Panc1 (cell line): Measurements from ENCODE around the gene SH3GL1. TPM values are rescaled to one million over a fixed set of nuclear protein-coding genes. Genes with fewer than 3 reads are reported as not detected.

Experiments
- ATAC-seq: fragments of 200-7000 bp; cut with Tn5 transposase; 2 replicates; pipeline ENCODE4 v1.9.1; 2020; ENCODE audit warnings: mild to moderate bottlenecking, moderate library complexity
- BruUV-seq: library from RNA; stranded (reverse); fragments of 400-500 nt; replicated peaks from 2 replicates; lab custom pipeline; 2021; lab: Mats Ljungman, UMichigan
- CTCF ChIA-PET: fragments of 300-600 bp; sonication (Branson Sonifier 250); formaldehyde crosslinking; loops from one replicate; lab custom pipeline; 2022; ENCODE audit warnings: antibody characterized with exemption; lab: Charles Lee
- POLR2A ChIA-PET: fragments of 300-600 bp; sonication (Branson Sonifier 250); formaldehyde crosslinking; loops from one replicate; lab custom pipeline; 2022; ENCODE audit warnings: antibody characterized with exemption; lab: Charles Lee
- DNase-seq: peaks from one replicate; pipeline ENCODE4 v3.0.0-alpha.2; 2010; ENCODE audit warnings: low read depth, low spot score
- H3K27ac ChIP-seq: 2 replicates; pipeline ENCODE4 v1.5.1; 2011; ENCODE audit warnings: mild to moderate bottlenecking, low read length, inconsistent platforms
- H3K27me3 ChIP-seq: fragments of 200-500 bp; sonication (Bioruptor generic); 2 replicates; pipeline ENCODE4 v1.6.0; 2014; ENCODE audit warnings: low read length, inconsistent platforms; ENCODE audit not compliant: control insufficient read depth, insufficient read depth
- H3K36me3 ChIP-seq: fragments of 200-500 bp; sonication (Bioruptor generic); 2 replicates; pipeline ENCODE4 v1.5.1; 2014; ENCODE audit warnings: inconsistent platforms, mild to moderate bottlenecking, low read length, moderate library complexity; ENCODE audit not compliant: control insufficient read depth, insufficient read depth
- H3K4me1 ChIP-seq: 2 replicates; pipeline ENCODE4 v1.5.1; 2011; ENCODE audit warnings: inconsistent platforms, mild to moderate bottlenecking, low read length, moderate library complexity; ENCODE audit not compliant: control insufficient read depth, insufficient read depth
- H3K4me3 ChIP-seq, 2 experiments: 2 replicates each; pipeline ENCODE4 v1.5.1; 2011 to 2012; ENCODE audit warnings: low read depth in 2 of 2, low read length in 2 of 2, mild to moderate bottlenecking in 2 of 2, inconsistent platforms in 1 of 2, moderate library complexity in 1 of 2
- H3K9me3 ChIP-seq: fragments of 200-500 bp; sonication (Bioruptor generic); 2 replicates; pipeline ENCODE4 v1.5.1; 2014; ENCODE audit warnings: low read depth, mild to moderate bottlenecking, inconsistent platforms, low read length, moderate library complexity; ENCODE audit not compliant: control insufficient read depth, insufficient read depth
- CTCF ChIP-seq: fragments of 450-650 bp; IDR thresholded peaks from 2 replicates; pipeline ENCODE4 v1.5.1; 2017; ENCODE audit warnings: mild to moderate bottlenecking
- POLR2AphosphoS5 ChIP-seq: IDR thresholded peaks from 2 replicates; pipeline ENCODE4 v1.6.1; 2012; ENCODE audit warnings: mild to moderate bottlenecking, low read depth, low read length, moderate library complexity
- SIN3A ChIP-seq: IDR thresholded peaks from 2 replicates; pipeline ENCODE4 v1.6.1; 2012; ENCODE audit warnings: low read depth, mild to moderate bottlenecking, low read length, moderate library complexity, borderline replicate concordance; ENCODE audit not compliant: insufficient read depth
- TCF7L2 ChIP-seq: IDR thresholded peaks from 2 replicates; pipeline ENCODE4 v1.6.1; 2011; ENCODE audit warnings: mild to moderate bottlenecking, low read depth, low read length, inconsistent platforms
- in situ Hi-C: cut with HindIII; loops from 2 replicates; pipeline ENCODE4 v1.10.0; 2016; ENCODE audit warnings: low sequenced_read_pairs, low pct_unique_long_range_greater_than_20kb
- intact Hi-C: fragments of 100-400 bp; cut with micrococcal nuclease; formaldehyde crosslinking; loops from one replicate; pipeline ENCODE4 v1.10.0; 2022; ENCODE audit not compliant: unreplicated experiment
- total RNA-seq: library from RNA; stranded (reverse); gene quantifications from one replicate; pipeline ENCODE4 v1.2.1, GENCODE V29; 2021; ENCODE audit not compliant: unreplicated experiment
- TF ChIP-seq, protein P1 (sequence below), 2 experiments: IDR thresholded peaks; 2 replicates each; pipeline ENCODE4 v1.6.1; 2011 to 2012; ENCODE audit warnings: low read depth in 2 of 2, control low read depth in 1 of 2, low read length in 1 of 2, mild to moderate bottlenecking in 1 of 2, moderate library complexity in 1 of 2; ENCODE audit not compliant: insufficient read depth in 1 of 2

The SH3GL1 gene
- total RNA-seq, 1 experiment from 2014 or later, result 57.1 TPM

- Histone ChIP-seq H3K27me3 (no peaks in the 10 kb centered on the region), H3K4me1 (peaks cover 24% of the 10 kb centered on the region), H3K36me3 (no peaks in the 10 kb centered on the region), H3K4me3 (no peak overlapping the region), H3K27ac (no peak overlapping the region), H3K9me3 (no peaks in the 10 kb centered on the region)
- BruUV-seq, result no TSS peak
- DNase-seq, result no peak
- in situ Hi-C loops (no loop called here), intact Hi-C loops (no loop called here)
- TF ChIP-seq SIN3A, result no peak
- no peak for TF ChIP-seq TCF7L2
- TF ChIP-seq POLR2AphosphoS5, result no peak; the same call in 1 of the 2 replicates
- TF ChIP-seq, protein P1, sequence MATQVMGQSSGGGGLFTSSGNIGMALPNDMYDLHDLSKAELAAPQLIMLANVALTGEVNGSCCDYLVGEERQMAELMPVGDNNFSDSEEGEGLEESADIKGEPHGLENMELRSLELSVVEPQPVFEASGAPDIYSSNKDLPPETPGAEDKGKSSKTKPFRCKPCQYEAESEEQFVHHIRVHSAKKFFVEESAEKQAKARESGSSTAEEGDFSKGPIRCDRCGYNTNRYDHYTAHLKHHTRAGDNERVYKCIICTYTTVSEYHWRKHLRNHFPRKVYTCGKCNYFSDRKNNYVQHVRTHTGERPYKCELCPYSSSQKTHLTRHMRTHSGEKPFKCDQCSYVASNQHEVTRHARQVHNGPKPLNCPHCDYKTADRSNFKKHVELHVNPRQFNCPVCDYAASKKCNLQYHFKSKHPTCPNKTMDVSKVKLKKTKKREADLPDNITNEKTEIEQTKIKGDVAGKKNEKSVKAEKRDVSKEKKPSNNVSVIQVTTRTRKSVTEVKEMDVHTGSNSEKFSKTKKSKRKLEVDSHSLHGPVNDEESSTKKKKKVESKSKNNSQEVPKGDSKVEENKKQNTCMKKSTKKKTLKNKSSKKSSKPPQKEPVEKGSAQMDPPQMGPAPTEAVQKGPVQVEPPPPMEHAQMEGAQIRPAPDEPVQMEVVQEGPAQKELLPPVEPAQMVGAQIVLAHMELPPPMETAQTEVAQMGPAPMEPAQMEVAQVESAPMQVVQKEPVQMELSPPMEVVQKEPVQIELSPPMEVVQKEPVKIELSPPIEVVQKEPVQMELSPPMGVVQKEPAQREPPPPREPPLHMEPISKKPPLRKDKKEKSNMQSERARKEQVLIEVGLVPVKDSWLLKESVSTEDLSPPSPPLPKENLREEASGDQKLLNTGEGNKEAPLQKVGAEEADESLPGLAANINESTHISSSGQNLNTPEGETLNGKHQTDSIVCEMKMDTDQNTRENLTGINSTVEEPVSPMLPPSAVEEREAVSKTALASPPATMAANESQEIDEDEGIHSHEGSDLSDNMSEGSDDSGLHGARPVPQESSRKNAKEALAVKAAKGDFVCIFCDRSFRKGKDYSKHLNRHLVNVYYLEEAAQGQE (IDR thresholded peaks at IDR 0.05; ENCODE audit: insufficient read depth in 1 of 2, low read depth in 2 of 2, low read length in 1 of 2), result no peak
- TF ChIP-seq CTCF, result no peak
- POLR2A ChIA-PET, result interaction anchor here (0.6 kb wide), 1 partner anchor 34 kb away, joined by 7 read pairs; no protein-coding TSS in a partner anchor
- no peak for ATAC-seq
- CTCF ChIA-PET, result interaction anchor here (1.6 kb wide), 1 partner anchor 90 kb away, joined by 4 read pairs; no protein-coding TSS in a partner anchor
Observed at GRCh38 chr19:4357095-4357797, 43.1 kb downstream of the SH3GL1 start.

DNA sequence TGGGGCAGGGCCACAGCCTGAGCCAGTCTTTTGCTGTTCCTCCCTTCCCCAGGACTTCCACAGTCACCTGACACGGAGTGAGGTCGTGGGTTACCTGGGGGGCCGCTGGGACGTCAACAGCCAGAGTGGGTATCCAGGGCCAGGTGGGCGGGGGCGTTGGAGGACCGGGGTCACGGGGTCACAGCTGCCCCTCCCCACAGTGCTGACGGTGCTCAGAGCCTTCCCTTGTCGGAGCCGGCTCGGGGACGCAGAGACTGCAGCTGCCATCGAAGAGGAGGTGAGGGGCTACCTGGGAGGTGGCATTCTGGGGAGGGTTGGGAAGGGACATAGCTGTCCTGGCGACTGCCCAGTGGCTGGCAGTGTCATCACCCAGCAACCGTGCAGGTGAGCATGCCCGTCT, 45.5 kb downstream of the SH3GL1 start:
- in situ Hi-C loops (no loop called here), intact Hi-C loops (no loop called here)
- no peaks in the 10 kb centered on the region for H3K27me3 ChIP-seq
- no peaks in the 10 kb centered on the region for H3K36me3 ChIP-seq
- peaks cover 3% of the 10 kb centered on the region for H3K4me1 ChIP-seq
- DNase-seq (no peak), ATAC-seq (no peak)
- no peak overlapping the region for H3K27ac ChIP-seq
- CTCF ChIA-PET, result interaction anchor here (0.6 kb wide), 1 partner anchor 19 kb away, joined by 6 read pairs; no protein-coding TSS in a partner anchor
- no peak overlapping the region for H3K4me3 ChIP-seq
- POLR2A ChIA-PET, result no interaction called here
- H3K9me3 ChIP-seq, result no peaks in the 10 kb centered on the region
- TF ChIP-seq SIN3A (no peak), CTCF (no peak), POLR2AphosphoS5 (no peak), TCF7L2 (no peak)
- TF ChIP-seq, protein P1 (IDR thresholded peaks at IDR 0.05; ENCODE audit: insufficient read depth in 1 of 2, low read depth in 2 of 2, low read length in 1 of 2), result no peak
- BruUV-seq, result no TSS peak
